H1 (cell line): Measurements from ENCODE around the gene NOSIP. TPM values are rescaled to one million over a fixed set of nuclear protein-coding genes. Genes with fewer than 3 reads are reported as not detected.

Source experiments
- CTCF ChIA-PET: fragments of 300-600 bp; sonication (Branson Sonifier 250); formaldehyde crosslinking; loops from one replicate; lab custom pipeline; 2021; ENCODE audit not compliant: partially characterized antibody; lab: Charles Lee
- POLR2A ChIA-PET: fragments of 300-600 bp; sonication (Branson Sonifier 250); formaldehyde crosslinking; loops from one replicate; lab custom pipeline; 2021; ENCODE audit warnings: inconsistent platforms; ENCODE audit not compliant: partially characterized antibody; lab: Charles Lee
- DNase-seq, 2 experiments: peaks; one replicate each; pipeline versions ENCODE4 v3.0.0 to v3.0.0-alpha.2; 2010 to 2022; ENCODE audit warnings: low spot score in 2 of 2, low read depth in 1 of 2, mixed read lengths in 1 of 2
- FAIRE-seq: peaks from 2 replicates; lab custom pipeline; 2011; peaks lifted over from hg19 to GRCh38; lab: Jason Lieb, UNC
- H2AFZ ChIP-seq: 2 replicates; pipeline ENCODE4 v1.8.1; 2012; ENCODE audit warnings: low read length, inconsistent platforms
- H2AK5ac ChIP-seq: 2 replicates; pipeline ENCODE4 v1.6.1; 2013; ENCODE audit warnings: low read depth, low read length
- H2BK120ac ChIP-seq: replicated peaks from 2 replicates; pipeline ENCODE3; 2013; ENCODE audit warnings: low read depth, low read length, inconsistent platforms
- H2BK12ac ChIP-seq: 2 replicates; pipeline ENCODE4 v1.6.1; 2013; ENCODE audit warnings: low read depth, low read length
- H2BK15ac ChIP-seq: 2 replicates; pipeline ENCODE4 v1.6.1; 2013; ENCODE audit warnings: low read length
- H2BK20ac ChIP-seq: 2 replicates; pipeline ENCODE4 v1.6.1; 2013; ENCODE audit warnings: low read length
- H2BK5ac ChIP-seq: 2 replicates; pipeline ENCODE4 v1.6.1; 2013; ENCODE audit warnings: low read depth, low read length
- H3K14ac ChIP-seq: 2 replicates; pipeline ENCODE4 v1.6.1; 2013; ENCODE audit warnings: inconsistent platforms; ENCODE audit not compliant: insufficient read length
- H3K18ac ChIP-seq: 2 replicates; pipeline ENCODE4 v1.6.1; 2013; ENCODE audit warnings: low read length; ENCODE audit errors: extremely low read depth
- H3K23ac ChIP-seq: 2 replicates; pipeline ENCODE4 v1.6.1; 2013; ENCODE audit warnings: inconsistent platforms; ENCODE audit not compliant: insufficient read length
- H3K23me2 ChIP-seq: 2 replicates; pipeline ENCODE4 v1.6.1; 2013; ENCODE audit warnings: low read depth, low read length
- H3K27ac ChIP-seq: 2 replicates; pipeline ENCODE4 v1.6.1; 2011; ENCODE audit warnings: low read depth, low read length, inconsistent platforms
- H3K27me3 ChIP-seq, 4 experiments: replicated peaks in 1 of 4; 1 replicate in 1 of 4; 2 replicates in 3 of 4; pipeline versions ENCODE4 v1.6.1 to v1.8.1; 2011 to 2013; ENCODE audit warnings: low read length in 3 of 4, mild to moderate bottlenecking in 3 of 4, inconsistent platforms in 2 of 4, mixed read lengths in 2 of 4, moderate library complexity in 1 of 4; ENCODE audit not compliant: control insufficient read depth in 3 of 4, insufficient read depth in 3 of 4; ENCODE audit errors: extremely low read depth in 1 of 4
- H3K36me3 ChIP-seq, 4 experiments: 2 replicates each; pipeline versions ENCODE4 v1.6.1 to v1.8.1; 2011 to 2013; ENCODE audit warnings: mild to moderate bottlenecking in 4 of 4, low read length in 3 of 4, moderate library complexity in 2 of 4, control low read depth in 1 of 4, inconsistent platforms in 1 of 4; ENCODE audit not compliant: insufficient read depth in 4 of 4, control insufficient read depth in 2 of 4
- H3K4ac ChIP-seq: replicated peaks from 2 replicates; pipeline ENCODE3; 2013; ENCODE audit warnings: low read length, low read depth, mixed read lengths, inconsistent platforms; ENCODE audit not compliant: insufficient read length
- H3K4me1 ChIP-seq, 4 experiments: replicated peaks in 1 of 4; 1 replicate in 1 of 4; 2 replicates in 3 of 4; pipeline versions ENCODE4 v1.6.1 to v1.8.1; 2011 to 2013; ENCODE audit warnings: low read length in 3 of 4, inconsistent platforms in 2 of 4, mixed read lengths in 1 of 4; ENCODE audit not compliant: insufficient read depth in 4 of 4, control insufficient read depth in 3 of 4
- H3K4me2 ChIP-seq, 2 experiments: 2 replicates each; pipeline versions ENCODE4 v1.6.1 to v1.8.1; 2011 to 2013; ENCODE audit warnings: low read depth in 2 of 2, low read length in 2 of 2, control low read depth in 1 of 2, inconsistent platforms in 1 of 2, mild to moderate bottlenecking in 1 of 2; ENCODE audit not compliant: insufficient read depth in 1 of 2
- H3K4me3 ChIP-seq, 4 experiments: fragments of 200-600, 300-600 bp in 1 of 4; sonication (generic), shearing (Covaris generic), sonication (Bioruptor Twin) in 1 of 4; 2 replicates each; pipeline versions ENCODE4 v1.5.1 to v1.8.1; 2011 to 2016; ENCODE audit warnings: low read length in 4 of 4, low read depth in 3 of 4, control low read depth in 2 of 4, inconsistent platforms in 2 of 4, mild to moderate bottlenecking in 2 of 4, mixed read lengths in 1 of 4, moderate library complexity in 1 of 4; ENCODE audit not compliant: insufficient read depth in 2 of 4; ENCODE audit errors: extremely low read depth in 1 of 4
- H3K56ac ChIP-seq: replicated peaks from 2 replicates; pipeline ENCODE3; 2013; ENCODE audit warnings: low read depth, mild to moderate bottlenecking, mixed read lengths, low read length, inconsistent platforms; ENCODE audit not compliant: insufficient read length
- H3K79me1 ChIP-seq: 2 replicates; pipeline ENCODE4 v1.6.1; 2013; ENCODE audit warnings: low read depth, low read length, control low read depth
- H3K79me2 ChIP-seq, 2 experiments: 2 replicates each; pipeline versions ENCODE4 v1.6.1 to v1.8.1; 2012 to 2013; ENCODE audit warnings: low read length in 2 of 2, mild to moderate bottlenecking in 2 of 2, inconsistent platforms in 1 of 2; ENCODE audit not compliant: insufficient read depth in 2 of 2, control insufficient read depth in 1 of 2
- H3K9ac ChIP-seq, 4 experiments: replicated peaks in 1 of 4; 1 replicate in 1 of 4; 2 replicates in 3 of 4; pipeline versions ENCODE4 v1.6.1 to v1.8.1; 2011 to 2013; ENCODE audit warnings: low read depth in 3 of 4, low read length in 3 of 4, control low read depth in 2 of 4, mild to moderate bottlenecking in 2 of 4, moderate library complexity in 2 of 4, inconsistent platforms in 1 of 4; ENCODE audit errors: extremely low read depth in 1 of 4
- H3K9me3 ChIP-seq, 2 experiments: 2 replicates each; pipeline versions ENCODE4 v1.6.1 to v1.8.1; 2012 to 2013; ENCODE audit warnings: mild to moderate bottlenecking in 2 of 2, moderate library complexity in 2 of 2, control low read depth in 1 of 2, inconsistent platforms in 1 of 2, low read depth in 1 of 2, low read length in 1 of 2, mixed read lengths in 1 of 2; ENCODE audit not compliant: insufficient read depth in 2 of 2
- H4K20me1 ChIP-seq, 2 experiments: replicated peaks in 1 of 2; 2 replicates each; pipeline versions ENCODE3 to v1.8.1; 2011 to 2013; ENCODE audit warnings: inconsistent platforms in 2 of 2, low read length in 2 of 2, mild to moderate bottlenecking in 1 of 2; ENCODE audit not compliant: insufficient read depth in 2 of 2, control insufficient read depth in 1 of 2
- H4K5ac ChIP-seq: 2 replicates; pipeline ENCODE4 v1.6.1; 2013; ENCODE audit warnings: low read length, low read depth, mixed read lengths, inconsistent platforms; ENCODE audit not compliant: insufficient read length
- H4K8ac ChIP-seq: 2 replicates; pipeline ENCODE4 v1.8.0; 2013; ENCODE audit warnings: mild to moderate bottlenecking, moderate library complexity, low read length, inconsistent platforms; ENCODE audit not compliant: insufficient read depth; ENCODE audit errors: extremely low read depth
- H4K91ac ChIP-seq: replicated peaks from 2 replicates; pipeline ENCODE3; 2013; ENCODE audit warnings: low read length, mixed read lengths, inconsistent platforms; ENCODE audit not compliant: insufficient read length
- CTBP2 ChIP-seq: IDR thresholded peaks from 2 replicates; pipeline ENCODE4 v1.7.0; 2011; ENCODE audit warnings: borderline replicate concordance, mild to moderate bottlenecking, moderate library complexity, mixed read lengths, low read length; ENCODE audit not compliant: insufficient read depth, insufficient read length
- EZH2 ChIP-seq: fragments of 200-600 bp; sonication (generic); IDR thresholded peaks from 2 replicates; pipeline ENCODE4 v1.7.1; 2012; ENCODE audit warnings: low read depth, mild to moderate bottlenecking, moderate library complexity, low read length, inconsistent platforms; ENCODE audit not compliant: severe bottlenecking
- KDM5A ChIP-seq: fragments of 200-600 bp; IDR thresholded peaks from 2 replicates; pipeline ENCODE4 v1.7.1; 2012; ENCODE audit warnings: mild to moderate bottlenecking, low read length, inconsistent platforms, mixed read lengths
- WGBS, 2 experiments: shearing (Covaris generic) in 1 of 2; methylation state at CpG; one replicate each; pipeline versions ENCODE4 v1.1.6 to v1.1.7; 2013 to 2015; ENCODE audit warnings: low lambda C conversion rate in 2 of 2, mixed read lengths in 2 of 2, inconsistent platforms in 1 of 2, low coverage in 1 of 2, missing lambda C conversion rate in 1 of 2; ENCODE audit not compliant: insufficient replicate concordance in 2 of 2, insufficient coverage in 1 of 2, insufficient read length in 1 of 2; ENCODE audit errors: extremely low coverage in 1 of 2, missing lambda C conversion rate in 1 of 2; 5-methylcytosine and 5-hydroxymethylcytosine counted together
- polyA plus RNA-seq, 7 experiments: library from polyadenylated mRNA; depleted of rRNA in 3 of 7; stranded (reverse) in 5 of 7; unstranded in 2 of 7; fragments of >200 nt in 5 of 7; fragments of 200-250 nt in 2 of 7; gene quantifications; 1 replicate in 5 of 7; 2 replicates in 1 of 7; 4 replicates in 1 of 7; pipeline versions ENCODE4 v1.2.1 to v1.2.3, GENCODE V29; 2011 to 2013; ENCODE audit warnings: missing spikeins in 2 of 7, mixed read lengths in 2 of 7
- total RNA-seq: library from RNA; stranded (reverse); fragmentation: NEBNext Ultra II Directional; extraction: Animal tissue kit (Norgen Biotek cat#: 25700); gene quantifications from 2 replicates; pipeline ENCODE4 v1.2.1, GENCODE V29; 2021

NOSIP gene
- total and polyA plus RNA-seq, 2 of the 8 experiments (the other 6 are each of a cell fraction or from before 2014, with no cell fraction given), result 85.1 to 192 TPM

- Histone ChIP-seq H2BK120ac (no peak overlapping the region), H3K9me3 (no peaks in the 10 kb centered on the region), H3K27ac (no peak overlapping the region), H3K56ac (no peak overlapping the region), H3K4me1 (peaks cover 5 to 17% (median 10%) of the 10 kb centered on the region in 4 experiments), H3K14ac (no peak overlapping the region), H4K20me1 (peaks cover 0 to 8% of the 10 kb centered on the region in 2 experiments), H3K9ac (no peak overlapping the region), H2BK20ac (no peak overlapping the region), H3K4me2 (no peak overlapping the region; a peak in 1 of 4 replicates), H3K79me2 (no peaks in the 10 kb centered on the region), H3K79me1 (peaks cover 3% of the 10 kb centered on the region; the same call in 1 of the 2 replicates), H3K4me3 (no peak overlapping the region), H4K8ac (no peak overlapping the region), H2AFZ (no peak overlapping the region), H4K91ac (no peak overlapping the region), H2AK5ac (no peak overlapping the region), H3K36me3 (peaks cover 0 to 29% (median 11%) of the 10 kb centered on the region in 4 experiments; a peak in 5 of 8 replicates), H4K5ac (no peak overlapping the region), H2BK15ac (no peak overlapping the region), H3K18ac (no peak overlapping the region), H3K23ac (no peak overlapping the region), H3K23me2 (peaks cover 6% of the 10 kb centered on the region), H2BK12ac (no peak overlapping the region), H3K27me3 (no peaks in the 10 kb centered on the region; a peak in 2 of 7 replicates), H2BK5ac (no peak overlapping the region), H3K4ac (no peak overlapping the region)
- no peak for FAIRE-seq
- WGBS, 2 experiments, result 96% methylated on average over 17 of the region's 17 CpGs; no CpG with 5 or more reads in 1 of the 2 experiments
- CTCF ChIA-PET, result interaction anchor here (0.6 to 18.1 kb wide), 6 partner anchors 9 to 80 kb away, joined by 3 to 240 read pairs (median 6); no protein-coding TSS in a partner anchor
- no peak for DNase-seq
- POLR2A ChIA-PET, result interaction anchor here (0.6 to 4.1 kb wide), 7 partner anchors 17 to 114 kb away, joined by 3 to 17 read pairs (median 4); partner anchors contain the start of genes NOSIP, PRRG2, RCN3 and RRAS
- TF ChIP-seq CTBP2 (no peak), EZH2 (no peak), KDM5A (no peak)
Observed at GRCh38 chr19:49554701-49555181, 25.6 kb downstream of the NOSIP start.
